Activated CD8-positive, alpha-beta T cell treated with anti-CD3 and anti-CD28 coated beads for 36 hours (primary cell): Measurements from ENCODE around the gene LRRC27. TPM values are rescaled to one million over a fixed set of nuclear protein-coding genes. Genes with fewer than 3 reads are reported as not detected.

Experiments used
- ATAC-seq: fragments of 200-7000 bp; cut with Tn5 transposase; one replicate; pipeline ENCODE4 v1.10.0; 2021; ENCODE audit warnings: mild to moderate bottlenecking, moderate library complexity
- CTCF ChIA-PET: fragments of 350-600 bp; sonication (Branson Sonifier 250); formaldehyde crosslinking; loops from one replicate; lab custom pipeline; 2021; ENCODE audit warnings: antibody characterized with exemption; lab: Charles Lee
- POLR2A ChIA-PET: fragments of 350-600 bp; sonication (Branson Sonifier 250); formaldehyde crosslinking; loops from one replicate; lab custom pipeline; 2021; ENCODE audit warnings: antibody characterized with exemption; lab: Charles Lee
- DNase-seq: peaks from one replicate; pipeline ENCODE4 v3.0.0-alpha.2; 2020
- H3K27ac Mint-ChIP-seq: one replicate; pipeline ENCODE4 v1.8.0; 2021; ENCODE audit warnings: mild to moderate bottlenecking, mixed read lengths
- H3K27me3 Mint-ChIP-seq: one replicate; pipeline ENCODE4 v1.8.0; 2021; ENCODE audit warnings: mixed read lengths
- H3K36me3 Mint-ChIP-seq: one replicate; pipeline ENCODE4 v1.8.0; 2021; ENCODE audit warnings: low read depth, mixed read lengths
- H3K4me1 Mint-ChIP-seq: one replicate; pipeline ENCODE4 v1.8.0; 2021; ENCODE audit warnings: low read depth, mixed read lengths
- H3K4me3 Mint-ChIP-seq: one replicate; pipeline ENCODE4 v1.8.0; 2021; ENCODE audit warnings: mild to moderate bottlenecking, moderate library complexity, mixed read lengths
- H3K9me3 Mint-ChIP-seq: one replicate; pipeline ENCODE4 v1.8.0; 2021; ENCODE audit warnings: mixed read lengths
- CTCF ChIP-seq: fragments of 200-600 bp; IDR thresholded peaks from one replicate; pipeline ENCODE4 v1.8.0; 2022; ENCODE audit warnings: antibody characterized with exemption, mild to moderate bottlenecking
- intact Hi-C: fragments of 100-400 bp; cut with micrococcal nuclease; formaldehyde crosslinking; loops from one replicate; pipeline ENCODE4 v1.10.0; 2022
- total RNA-seq, 2 experiments: library from RNA; stranded (reverse); gene quantifications; one replicate each; pipeline ENCODE4 v1.2.3, GENCODE V29; 2021

Gene LRRC27
- 1 to 10 TPM; 2.7 to 3.5 TPM for total RNA-seq

GRCh38 chr10:132331601-132332432, at the start of gene LRRC27:
LRRC27 (plus strand) TSS chr10:132332193; CDS start chr10:132333525, 1,332 bp downstream.
- intact Hi-C loops: no loop called here
- no peak for TF ChIP-seq CTCF
- peaks cover 8% of the 10 kb centered on the region for H3K9me3 Mint-ChIP-seq
- peaks cover 60% of the 10 kb centered on the region for H3K4me1 Mint-ChIP-seq
- H3K27ac Mint-ChIP-seq: peak within 1 kb of the TSS; percentile 88
- DNase-seq: peak; percentile 99
- no peaks in the 10 kb centered on the region for H3K27me3 Mint-ChIP-seq
- ChIA-PET CTCF (no interaction called here), POLR2A (interaction anchor here (0.6 to 1.0 kb wide), 3 partner anchors 11 to 25 kb away, joined by 3 read pairs; no protein-coding TSS in a partner anchor)
- peak; percentile 84 for ATAC-seq
- H3K4me3 Mint-ChIP-seq: peak within 1 kb of the TSS; percentile 90
- H3K36me3 Mint-ChIP-seq: peaks cover 40% of the 10 kb centered on the region

GRCh38 chr10:132282667-132283603, 49.1 kb upstream of the LRRC27 start:
- no peak for TF ChIP-seq CTCF
- Mint-ChIP-seq H3K4me1 (peaks cover 3% of the 10 kb centered on the region), H3K9me3 (no peaks in the 10 kb centered on the region), H3K36me3 (no peaks in the 10 kb centered on the region), H3K27me3 (no peaks in the 10 kb centered on the region), H3K27ac (no peak overlapping the region), H3K4me3 (no peak overlapping the region)
- intact Hi-C loops: no loop called here
- no peak for DNase-seq
- POLR2A ChIA-PET: no interaction called here
- CTCF ChIA-PET: no interaction called here
- ATAC-seq: no peak

- DNase-seq: no peak
- H3K36me3 Mint-ChIP-seq: no peaks in the 10 kb centered on the region
- no peak overlapping the region for H3K4me3 Mint-ChIP-seq
- peaks cover 3% of the 10 kb centered on the region for H3K4me1 Mint-ChIP-seq
- no peak for ATAC-seq
- no peaks in the 10 kb centered on the region for H3K9me3 Mint-ChIP-seq
- TF ChIP-seq CTCF: no peak
- intact Hi-C loops: no loop called here
- CTCF ChIA-PET: no interaction called here
- no peak overlapping the region for H3K27ac Mint-ChIP-seq
- no peaks in the 10 kb centered on the region for H3K27me3 Mint-ChIP-seq
- POLR2A ChIA-PET: no interaction called here
Observed at GRCh38 chr10:132283604-132284382, 48.2 kb upstream of the LRRC27 start.

GRCh38 chr10:132289439-132289838, 42.6 kb upstream of the LRRC27 start:
- Mint-ChIP-seq H3K27me3 (no peaks in the 10 kb centered on the region), H3K9me3 (no peaks in the 10 kb centered on the region), H3K36me3 (no peaks in the 10 kb centered on the region), H3K27ac (no peak overlapping the region), H3K4me1 (no peaks in the 10 kb centered on the region), H3K4me3 (no peak overlapping the region)
- DNase-seq (no peak), ATAC-seq (no peak)
- ChIA-PET POLR2A (interaction anchor here (0.6 kb wide), 1 partner anchor 10 kb away, joined by 3 read pairs; no protein-coding TSS in a partner anchor), CTCF (no interaction called here)
- no peak for TF ChIP-seq CTCF
- intact Hi-C loops: no loop called here
